Panc1 (cell line): ENCODE measurements around the gene HMOX1. TPM values are rescaled to one million over a fixed set of nuclear protein-coding genes. Genes with fewer than 3 reads are reported as not detected.

Experiments used
- ATAC-seq: fragments of 200-7000 bp; cut with Tn5 transposase; 2 replicates; pipeline ENCODE4 v1.9.1; 2020; ENCODE audit warnings: mild to moderate bottlenecking, moderate library complexity
- BruUV-seq: library from RNA; stranded (reverse); fragments of 400-500 nt; replicated peaks from 2 replicates; lab custom pipeline; 2021; lab: Mats Ljungman, UMichigan
- CTCF ChIA-PET: fragments of 300-600 bp; sonication (Branson Sonifier 250); formaldehyde crosslinking; loops from one replicate; lab custom pipeline; 2022; ENCODE audit warnings: antibody characterized with exemption; lab: Charles Lee
- POLR2A ChIA-PET: fragments of 300-600 bp; sonication (Branson Sonifier 250); formaldehyde crosslinking; loops from one replicate; lab custom pipeline; 2022; ENCODE audit warnings: antibody characterized with exemption; lab: Charles Lee
- DNase-seq: peaks from one replicate; pipeline ENCODE4 v3.0.0-alpha.2; 2010; ENCODE audit warnings: low read depth, low spot score
- H3K27ac ChIP-seq: 2 replicates; pipeline ENCODE4 v1.5.1; 2011; ENCODE audit warnings: mild to moderate bottlenecking, low read length, inconsistent platforms
- H3K27me3 ChIP-seq: fragments of 200-500 bp; sonication (Bioruptor generic); 2 replicates; pipeline ENCODE4 v1.6.0; 2014; ENCODE audit warnings: low read length, inconsistent platforms; ENCODE audit not compliant: control insufficient read depth, insufficient read depth
- H3K36me3 ChIP-seq: fragments of 200-500 bp; sonication (Bioruptor generic); 2 replicates; pipeline ENCODE4 v1.5.1; 2014; ENCODE audit warnings: inconsistent platforms, mild to moderate bottlenecking, low read length, moderate library complexity; ENCODE audit not compliant: control insufficient read depth, insufficient read depth
- H3K4me1 ChIP-seq: 2 replicates; pipeline ENCODE4 v1.5.1; 2011; ENCODE audit warnings: inconsistent platforms, mild to moderate bottlenecking, low read length, moderate library complexity; ENCODE audit not compliant: control insufficient read depth, insufficient read depth
- H3K4me3 ChIP-seq, 2 experiments: 2 replicates each; pipeline ENCODE4 v1.5.1; 2011 to 2012; ENCODE audit warnings: low read depth in 2 of 2, low read length in 2 of 2, mild to moderate bottlenecking in 2 of 2, inconsistent platforms in 1 of 2, moderate library complexity in 1 of 2
- H3K9me3 ChIP-seq: fragments of 200-500 bp; sonication (Bioruptor generic); 2 replicates; pipeline ENCODE4 v1.5.1; 2014; ENCODE audit warnings: low read depth, mild to moderate bottlenecking, inconsistent platforms, low read length, moderate library complexity; ENCODE audit not compliant: control insufficient read depth, insufficient read depth
- POLR2AphosphoS5 ChIP-seq: IDR thresholded peaks from 2 replicates; pipeline ENCODE4 v1.6.1; 2012; ENCODE audit warnings: mild to moderate bottlenecking, low read depth, low read length, moderate library complexity
- SIN3A ChIP-seq: IDR thresholded peaks from 2 replicates; pipeline ENCODE4 v1.6.1; 2012; ENCODE audit warnings: low read depth, mild to moderate bottlenecking, low read length, moderate library complexity, borderline replicate concordance; ENCODE audit not compliant: insufficient read depth
- TCF7L2 ChIP-seq: IDR thresholded peaks from 2 replicates; pipeline ENCODE4 v1.6.1; 2011; ENCODE audit warnings: mild to moderate bottlenecking, low read depth, low read length, inconsistent platforms
- in situ Hi-C: cut with HindIII; loops from 2 replicates; pipeline ENCODE4 v1.10.0; 2016; ENCODE audit warnings: low sequenced_read_pairs, low pct_unique_long_range_greater_than_20kb
- intact Hi-C: fragments of 100-400 bp; cut with micrococcal nuclease; formaldehyde crosslinking; loops from one replicate; pipeline ENCODE4 v1.10.0; 2022; ENCODE audit not compliant: unreplicated experiment
- total RNA-seq: library from RNA; stranded (reverse); gene quantifications from one replicate; pipeline ENCODE4 v1.2.1, GENCODE V29; 2021; ENCODE audit not compliant: unreplicated experiment
- TF ChIP-seq, protein P1 (sequence below), 2 experiments: IDR thresholded peaks; 2 replicates each; pipeline ENCODE4 v1.6.1; 2011 to 2012; ENCODE audit warnings: low read depth in 2 of 2, control low read depth in 1 of 2, low read length in 1 of 2, mild to moderate bottlenecking in 1 of 2, moderate library complexity in 1 of 2; ENCODE audit not compliant: insufficient read depth in 1 of 2
- TF ChIP-seq, protein P2 (sequence below): fragments of 450-650 bp; IDR thresholded peaks from 2 replicates; pipeline ENCODE4 v1.5.1; 2017; ENCODE audit warnings: mild to moderate bottlenecking

HMOX1 gene
- total RNA-seq, 1 experiment from 2014 or later = 105 TPM

DNA sequence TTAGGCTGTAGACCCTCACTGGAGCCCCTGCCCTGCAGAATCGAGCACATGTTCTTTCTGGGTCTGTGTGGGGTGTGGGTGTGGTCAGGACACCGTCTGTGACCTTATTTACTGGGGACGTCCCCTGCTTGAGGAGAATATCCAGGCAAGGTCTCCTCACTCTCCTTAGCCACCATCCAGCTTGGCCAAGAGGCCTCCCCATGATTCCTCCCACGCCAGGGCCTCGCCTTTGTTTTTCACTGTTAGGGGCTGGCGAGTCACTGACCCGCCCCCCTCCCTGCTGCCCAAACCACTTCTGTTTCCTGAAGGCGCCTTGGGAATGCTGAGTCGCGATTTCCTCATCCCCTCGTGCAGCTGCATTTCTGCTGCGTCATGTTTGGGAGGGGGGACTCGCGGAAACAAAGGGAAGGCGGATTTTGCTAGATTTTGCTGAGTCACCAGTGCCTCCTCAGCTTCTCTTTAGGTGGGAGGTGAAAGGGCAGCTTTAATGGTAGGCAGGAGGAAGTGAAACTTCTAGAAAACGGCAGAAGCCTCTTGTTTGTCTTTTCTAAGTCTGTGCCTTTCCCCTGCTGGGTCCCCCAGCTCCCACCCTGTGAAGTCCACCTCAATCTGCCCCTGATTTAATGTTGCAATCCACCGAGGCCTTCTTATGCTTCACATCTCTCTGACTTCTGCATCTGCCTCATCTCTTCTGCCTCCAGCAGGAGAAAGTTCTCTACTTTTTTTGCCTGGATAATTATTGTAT is 4.0 kb upstream of the HMOX1 start:
- intact Hi-C loops = no loop called here
- Histone ChIP-seq H3K36me3 (no peaks in the 10 kb centered on the region; the same call in 1 of the 2 replicates), H3K27me3 (no peaks in the 10 kb centered on the region), H3K4me3 (no peak overlapping the region), H3K27ac (peak overlapping the region; percentile 95), H3K9me3 (no peaks in the 10 kb centered on the region), H3K4me1 (peaks cover 45% of the 10 kb centered on the region)
- ChIA-PET CTCF (no interaction called here), POLR2A (no interaction called here)
- BruUV-seq = no TSS peak
- ATAC-seq = no peak
- TF ChIP-seq, protein P1, sequence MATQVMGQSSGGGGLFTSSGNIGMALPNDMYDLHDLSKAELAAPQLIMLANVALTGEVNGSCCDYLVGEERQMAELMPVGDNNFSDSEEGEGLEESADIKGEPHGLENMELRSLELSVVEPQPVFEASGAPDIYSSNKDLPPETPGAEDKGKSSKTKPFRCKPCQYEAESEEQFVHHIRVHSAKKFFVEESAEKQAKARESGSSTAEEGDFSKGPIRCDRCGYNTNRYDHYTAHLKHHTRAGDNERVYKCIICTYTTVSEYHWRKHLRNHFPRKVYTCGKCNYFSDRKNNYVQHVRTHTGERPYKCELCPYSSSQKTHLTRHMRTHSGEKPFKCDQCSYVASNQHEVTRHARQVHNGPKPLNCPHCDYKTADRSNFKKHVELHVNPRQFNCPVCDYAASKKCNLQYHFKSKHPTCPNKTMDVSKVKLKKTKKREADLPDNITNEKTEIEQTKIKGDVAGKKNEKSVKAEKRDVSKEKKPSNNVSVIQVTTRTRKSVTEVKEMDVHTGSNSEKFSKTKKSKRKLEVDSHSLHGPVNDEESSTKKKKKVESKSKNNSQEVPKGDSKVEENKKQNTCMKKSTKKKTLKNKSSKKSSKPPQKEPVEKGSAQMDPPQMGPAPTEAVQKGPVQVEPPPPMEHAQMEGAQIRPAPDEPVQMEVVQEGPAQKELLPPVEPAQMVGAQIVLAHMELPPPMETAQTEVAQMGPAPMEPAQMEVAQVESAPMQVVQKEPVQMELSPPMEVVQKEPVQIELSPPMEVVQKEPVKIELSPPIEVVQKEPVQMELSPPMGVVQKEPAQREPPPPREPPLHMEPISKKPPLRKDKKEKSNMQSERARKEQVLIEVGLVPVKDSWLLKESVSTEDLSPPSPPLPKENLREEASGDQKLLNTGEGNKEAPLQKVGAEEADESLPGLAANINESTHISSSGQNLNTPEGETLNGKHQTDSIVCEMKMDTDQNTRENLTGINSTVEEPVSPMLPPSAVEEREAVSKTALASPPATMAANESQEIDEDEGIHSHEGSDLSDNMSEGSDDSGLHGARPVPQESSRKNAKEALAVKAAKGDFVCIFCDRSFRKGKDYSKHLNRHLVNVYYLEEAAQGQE (IDR thresholded peaks at IDR 0.05; ENCODE audit: insufficient read depth in 1 of 2, low read depth in 2 of 2, low read length in 1 of 2) = no peak
- TF ChIP-seq, protein P2, sequence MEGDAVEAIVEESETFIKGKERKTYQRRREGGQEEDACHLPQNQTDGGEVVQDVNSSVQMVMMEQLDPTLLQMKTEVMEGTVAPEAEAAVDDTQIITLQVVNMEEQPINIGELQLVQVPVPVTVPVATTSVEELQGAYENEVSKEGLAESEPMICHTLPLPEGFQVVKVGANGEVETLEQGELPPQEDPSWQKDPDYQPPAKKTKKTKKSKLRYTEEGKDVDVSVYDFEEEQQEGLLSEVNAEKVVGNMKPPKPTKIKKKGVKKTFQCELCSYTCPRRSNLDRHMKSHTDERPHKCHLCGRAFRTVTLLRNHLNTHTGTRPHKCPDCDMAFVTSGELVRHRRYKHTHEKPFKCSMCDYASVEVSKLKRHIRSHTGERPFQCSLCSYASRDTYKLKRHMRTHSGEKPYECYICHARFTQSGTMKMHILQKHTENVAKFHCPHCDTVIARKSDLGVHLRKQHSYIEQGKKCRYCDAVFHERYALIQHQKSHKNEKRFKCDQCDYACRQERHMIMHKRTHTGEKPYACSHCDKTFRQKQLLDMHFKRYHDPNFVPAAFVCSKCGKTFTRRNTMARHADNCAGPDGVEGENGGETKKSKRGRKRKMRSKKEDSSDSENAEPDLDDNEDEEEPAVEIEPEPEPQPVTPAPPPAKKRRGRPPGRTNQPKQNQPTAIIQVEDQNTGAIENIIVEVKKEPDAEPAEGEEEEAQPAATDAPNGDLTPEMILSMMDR = no peak
- TF ChIP-seq SIN3A (no peak), TCF7L2 (no peak), POLR2AphosphoS5 (no peak)
- DNase-seq = peak; percentile 75
- in situ Hi-C loops = no loop called here

DNA sequence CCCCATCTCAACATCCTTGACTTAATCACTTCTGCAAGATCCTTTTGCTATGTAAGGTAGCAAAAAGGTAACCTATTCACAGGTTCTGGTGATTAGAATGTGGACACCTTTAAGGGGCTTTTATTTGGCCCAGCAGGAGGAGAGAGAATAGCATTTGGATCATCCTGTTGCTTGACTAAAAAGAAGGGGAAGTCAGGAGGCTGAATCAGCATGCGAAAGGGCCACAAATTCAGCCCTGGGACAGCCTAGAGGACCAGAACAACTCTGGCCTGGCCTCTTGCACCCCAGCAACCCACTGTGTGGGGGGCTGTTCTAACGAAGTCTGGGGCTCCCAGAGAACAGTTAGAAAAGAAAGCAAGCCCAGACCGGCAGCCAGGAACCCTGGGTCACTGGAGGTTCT is 3.2 kb upstream of the HMOX1 start:
- ATAC-seq (no peak), DNase-seq (no peak)
- Histone ChIP-seq H3K27me3 (no peaks in the 10 kb centered on the region), H3K27ac (peak overlapping the region; percentile 95), H3K4me3 (no peak overlapping the region), H3K4me1 (peaks cover 42% of the 10 kb centered on the region), H3K9me3 (no peaks in the 10 kb centered on the region), H3K36me3 (no peaks in the 10 kb centered on the region; the same call in 1 of the 2 replicates)
- in situ Hi-C loops (no loop called here), intact Hi-C loops (no loop called here)
- ChIA-PET POLR2A (no interaction called here), CTCF (no interaction called here)
- TF ChIP-seq, protein P1 (IDR thresholded peaks at IDR 0.05; ENCODE audit: insufficient read depth in 1 of 2, low read depth in 2 of 2, low read length in 1 of 2) = no peak
- TF ChIP-seq TCF7L2 = no peak
- TF ChIP-seq POLR2AphosphoS5 = no peak
- TF ChIP-seq, protein P2 = no peak
- TF ChIP-seq SIN3A = no peak
- no TSS peak for BruUV-seq
